GM18909 (cell line): ENCODE results near the gene HPCAL1.
"Not testable (repeated sequence)": the region's sequence is repeated elsewhere in the genome, so short reads cannot be mapped to it uniquely, and the experiment has no call there.

Experiments used
- ATAC-seq: cut with Tn5 transposase; IDR thresholded peaks from one replicate; pipeline ENCODE4 v1.9.1; 2021; ENCODE audit warnings: mild to moderate bottlenecking; ENCODE audit not compliant: unreplicated experiment, poor library complexity

The HPCAL1 gene

DNA sequence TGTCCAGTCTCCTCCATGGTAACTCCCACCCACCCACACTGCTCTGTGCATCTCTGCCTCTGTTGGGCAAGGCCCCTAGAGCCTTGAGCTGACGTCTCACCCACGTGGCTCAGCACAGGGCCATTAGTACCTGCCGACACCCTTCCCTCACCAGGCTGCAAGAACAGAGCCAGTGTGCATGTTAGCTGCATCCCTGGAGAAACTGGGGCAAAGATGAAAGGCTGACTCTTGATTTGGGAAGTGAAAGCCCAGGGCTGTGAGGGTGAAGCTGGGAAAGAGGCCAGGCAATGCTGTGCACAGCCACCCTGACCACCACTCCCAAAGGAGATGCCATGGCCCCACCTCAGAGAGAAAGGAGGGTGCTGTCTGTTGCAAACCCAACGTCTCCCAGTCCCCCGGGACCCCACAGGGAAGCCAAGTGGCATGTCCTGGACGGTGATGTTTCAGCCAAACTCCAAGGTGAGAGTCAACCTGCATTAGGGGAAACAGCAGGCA is 20.0 kb upstream of the HPCAL1 start:
- ATAC-seq, result no peak

DNA sequence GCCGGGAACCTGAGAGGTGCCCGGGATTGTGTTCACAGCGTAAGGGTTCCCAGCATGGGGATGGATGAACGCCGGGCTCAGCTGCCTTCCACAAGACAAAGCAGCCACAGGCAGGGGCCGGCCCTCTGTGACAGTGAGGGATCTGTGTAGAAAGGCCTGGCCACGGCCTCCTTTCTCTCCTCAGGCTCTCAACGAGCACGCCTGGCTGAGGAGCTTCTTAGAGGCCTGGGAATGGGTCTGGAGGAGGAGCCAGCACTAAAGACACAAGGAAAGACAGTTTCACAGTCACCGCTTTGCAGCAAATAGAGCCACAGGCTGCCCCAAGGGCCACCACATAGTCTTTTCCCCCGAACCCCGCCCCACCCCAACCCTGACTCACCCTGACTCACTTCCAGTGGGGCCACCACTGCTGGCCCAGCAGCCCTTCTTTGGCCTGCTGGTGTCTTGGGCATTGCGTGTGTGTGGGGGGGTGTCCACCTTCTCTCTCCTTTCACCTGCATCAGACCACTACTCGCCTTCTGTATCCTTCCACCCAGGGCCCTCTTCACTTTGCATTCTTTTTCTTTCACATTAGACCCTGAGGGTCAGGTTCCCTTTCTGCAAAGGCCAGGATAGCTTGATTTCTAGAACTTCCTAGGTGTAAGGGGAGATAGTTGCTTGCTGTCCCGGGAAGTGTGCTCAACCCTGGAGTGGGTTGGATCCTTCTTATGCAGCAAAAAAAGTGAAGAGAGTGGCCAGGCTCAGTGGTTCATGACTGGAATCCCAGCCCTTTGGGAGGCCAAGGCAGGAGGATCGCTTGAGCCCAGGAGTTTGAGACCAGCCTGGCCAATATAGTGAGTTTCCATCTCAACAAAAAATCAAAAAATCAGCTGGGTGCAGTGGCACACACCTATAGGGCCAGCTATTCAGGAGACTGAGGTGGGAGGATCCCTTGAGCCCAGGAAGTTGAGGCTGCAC is 19.3 kb upstream of the HPCAL1 start:
- ATAC-seq, result no peak

DNA sequence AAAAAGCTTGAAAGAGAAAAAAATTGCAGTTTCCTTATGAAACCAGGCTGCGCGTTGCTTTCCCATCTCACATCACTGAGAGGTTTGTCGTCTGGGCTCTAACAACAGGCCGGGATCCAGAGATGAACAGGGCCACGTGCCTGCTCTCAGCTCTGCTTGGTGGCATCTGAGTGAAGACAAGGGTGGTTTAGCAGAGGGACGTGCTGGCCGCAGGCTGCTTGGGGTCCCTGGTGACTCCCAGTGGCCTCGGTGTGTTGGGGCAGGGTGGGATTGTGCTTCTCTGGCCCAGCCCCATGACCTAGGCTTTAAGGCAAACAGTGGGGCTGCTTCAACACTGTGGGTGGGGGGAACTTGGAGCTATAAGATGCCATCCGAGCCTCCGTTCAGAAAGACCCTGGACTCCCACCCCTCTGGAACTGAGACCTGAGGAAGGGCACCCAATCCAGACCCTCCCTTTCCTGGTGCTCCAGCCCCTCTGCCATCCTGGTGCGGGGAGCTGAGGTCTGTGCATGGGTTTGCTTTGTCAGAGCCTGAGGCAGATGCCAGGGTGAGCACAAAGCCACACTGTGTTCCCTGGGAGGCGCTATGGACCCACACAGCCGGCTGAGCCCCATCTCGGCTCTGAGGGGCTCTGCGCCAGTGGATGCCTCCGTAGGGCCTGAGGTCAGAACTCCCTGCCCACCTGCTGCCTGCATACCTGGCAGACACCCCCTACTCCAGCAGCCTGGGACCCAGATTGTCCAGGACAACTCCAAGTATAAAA is 18.4 kb upstream of the HPCAL1 start:
- ATAC-seq, result no peak

GRCh38 chr2:10285191-10285555 is 17.5 kb upstream of the HPCAL1 start:
- no peak for ATAC-seq

- ATAC-seq, result no peak
Measured at GRCh38 chr2:10285556-10286198, 17.0 kb upstream of the HPCAL1 start.

- ATAC-seq, result no peak
Measured at GRCh38 chr2:10286216-10287037, 16.3 kb upstream of the HPCAL1 start.

GRCh38 chr2:10287761-10288160 is 14.9 kb upstream of the HPCAL1 start:
- ATAC-seq, result no peak

GRCh38 chr2:10288606-10289005 is 14.1 kb upstream of the HPCAL1 start:
- ATAC-seq, result no peak

GRCh38 chr2:10289352-10289751 is 13.4 kb upstream of the HPCAL1 start:
- ATAC-seq, result no peak

DNA sequence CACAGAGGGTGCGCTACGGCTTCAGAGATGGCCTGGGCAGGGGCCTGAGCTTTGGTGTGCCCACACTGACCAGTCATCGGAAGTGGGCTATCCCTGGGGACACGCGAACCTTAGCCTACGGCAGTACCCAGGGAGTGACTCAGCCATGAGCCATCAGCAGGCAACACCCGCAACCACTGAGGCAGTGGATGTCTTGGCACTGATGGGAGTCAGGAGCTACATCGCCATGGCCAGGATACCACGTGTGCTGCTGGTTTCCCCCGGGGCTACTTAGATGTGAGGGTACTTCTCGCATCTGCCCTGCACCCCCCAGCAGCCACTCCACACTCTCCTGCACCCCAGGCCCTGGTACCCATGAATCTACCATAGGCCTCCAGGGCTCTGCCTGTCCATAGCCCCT is 12.8 kb upstream of the HPCAL1 start:
- ATAC-seq, result no peak

DNA sequence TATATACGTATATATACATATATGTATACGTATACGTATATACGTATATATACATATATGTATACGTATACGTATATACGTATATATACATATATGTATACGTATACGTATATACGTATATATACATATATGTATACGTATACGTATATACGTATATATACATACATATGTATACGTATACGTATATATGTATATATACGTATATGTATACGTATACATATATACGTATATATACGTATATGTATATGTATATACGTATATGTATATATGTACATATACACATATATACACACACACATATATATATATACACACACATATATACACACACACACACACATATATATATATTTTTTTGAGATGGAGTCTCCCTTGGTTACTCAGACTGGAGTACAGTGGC is 11.3 kb upstream of the HPCAL1 start:
- ATAC-seq, result not testable (repeated sequence)

- ATAC-seq, result no peak
Measured at GRCh38 chr2:10292033-10292432, 10.7 kb upstream of the HPCAL1 start.

DNA sequence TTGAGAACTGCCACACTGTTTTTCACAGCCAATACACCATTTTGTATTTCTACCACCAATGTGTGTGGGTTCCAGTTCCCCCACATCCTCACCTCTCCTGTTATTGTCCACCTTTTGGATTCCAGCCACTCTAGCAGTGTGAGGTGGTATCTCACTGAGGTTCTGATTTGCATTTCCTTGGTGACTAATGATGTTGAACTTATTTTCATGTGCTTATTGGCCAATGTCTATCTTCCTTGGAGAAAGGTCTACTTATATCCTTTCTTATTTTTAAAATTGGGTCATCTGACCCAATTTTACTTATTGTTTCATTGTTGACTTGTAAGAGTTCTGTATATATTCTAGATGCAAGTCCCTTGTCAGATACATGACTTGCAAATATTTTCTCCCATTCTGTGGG is 9.1 kb upstream of the HPCAL1 start:
- ATAC-seq, result no peak

- ATAC-seq, result no peak
Measured at GRCh38 chr2:10294077-10294476, 8.6 kb upstream of the HPCAL1 start.

GRCh38 chr2:10295649-10296048 is 7.1 kb upstream of the HPCAL1 start:
- not testable (repeated sequence) for ATAC-seq

- no peak for ATAC-seq
Measured at GRCh38 chr2:10296142-10296541, 6.6 kb upstream of the HPCAL1 start.

DNA sequence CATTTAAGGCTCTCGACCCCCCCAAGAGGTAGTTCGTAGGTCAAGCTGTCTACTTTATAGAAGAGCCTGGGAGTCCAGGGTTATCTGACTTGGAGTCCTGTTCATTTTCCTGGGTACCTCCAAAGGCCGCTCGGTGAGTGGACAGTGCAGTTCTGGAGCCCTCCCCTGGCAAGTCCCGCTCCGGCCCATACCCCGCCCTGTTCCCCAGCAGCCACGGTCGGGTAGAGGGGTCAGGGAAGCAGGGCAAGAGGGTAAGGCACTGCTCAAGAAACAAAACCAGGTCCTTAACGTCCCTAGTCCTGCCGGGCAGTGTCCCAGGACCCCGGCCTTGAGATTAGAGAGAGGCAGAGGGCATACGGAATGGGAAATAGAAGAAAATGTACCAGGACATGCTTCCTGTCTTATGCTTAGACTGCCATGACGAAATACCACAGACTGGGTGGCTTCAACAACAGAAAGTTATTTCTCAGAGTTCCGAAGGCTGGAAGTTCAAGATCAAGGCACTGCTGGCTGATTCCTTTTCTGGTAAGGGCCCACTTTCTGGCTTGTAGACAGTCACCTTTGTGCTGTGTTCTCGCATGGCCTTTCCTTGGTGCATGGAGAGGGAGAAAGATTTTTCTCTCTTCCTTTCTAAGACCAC is 5.4 kb upstream of the HPCAL1 start:
- no peak for ATAC-seq

- ATAC-seq, result no peak
Measured at GRCh38 chr2:10297959-10298531, 4.7 kb upstream of the HPCAL1 start.

DNA sequence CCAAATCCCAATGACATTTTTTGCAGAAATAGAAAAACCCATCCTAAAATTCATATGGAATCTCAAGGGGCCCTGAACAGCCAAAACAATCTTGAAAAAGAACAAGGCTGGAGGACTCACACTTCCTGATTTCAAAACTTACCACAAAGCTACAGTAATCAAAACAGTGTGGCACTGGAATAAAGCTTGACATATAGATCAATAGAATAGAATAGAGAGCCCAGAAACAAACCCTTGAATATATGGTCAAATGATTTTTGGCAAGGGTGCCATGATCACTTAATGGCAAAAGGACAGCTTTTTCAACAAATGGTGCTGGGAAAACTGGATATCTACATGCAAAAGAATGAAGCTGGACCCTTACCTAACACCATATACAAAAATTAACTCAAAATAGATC is 3.9 kb upstream of the HPCAL1 start:
- not testable (repeated sequence) for ATAC-seq
